HG03135 (cell line): Measurements from ENCODE around the gene TGIF2.

Experiments
- ATAC-seq: cut with Tn5 transposase; IDR thresholded peaks from one replicate; pipeline ENCODE4 v1.9.1; 2021; ENCODE audit warnings: mild to moderate bottlenecking, moderate library complexity; ENCODE audit not compliant: unreplicated experiment

TGIF2 gene

GRCh38 chr20:36574366-36575135 lies 1.2 kb downstream of the TGIF2 start:
- no peak for ATAC-seq

DNA sequence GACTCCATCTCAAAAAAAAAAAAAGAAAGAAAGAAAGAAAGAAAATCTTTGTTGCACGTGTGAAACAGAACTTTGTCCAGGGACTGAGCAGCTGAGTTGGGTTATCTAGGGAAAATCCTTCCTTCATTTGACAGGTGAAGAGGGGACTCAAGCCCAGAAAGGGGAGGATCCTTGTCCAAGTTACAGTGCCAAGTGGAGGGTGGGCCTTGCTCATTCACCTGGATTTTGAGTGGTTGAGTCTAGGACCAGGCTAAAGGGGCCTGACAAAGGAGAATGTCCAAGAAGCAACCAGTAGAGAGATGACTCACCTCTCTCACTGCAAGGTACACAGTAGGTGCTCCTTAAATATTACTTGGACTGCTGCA lies 2.7 kb downstream of the TGIF2 start:
- ATAC-seq, result no peak

GRCh38 chr20:36578356-36579041 lies 5.1 kb downstream of the TGIF2 start:
- no peak for ATAC-seq

DNA sequence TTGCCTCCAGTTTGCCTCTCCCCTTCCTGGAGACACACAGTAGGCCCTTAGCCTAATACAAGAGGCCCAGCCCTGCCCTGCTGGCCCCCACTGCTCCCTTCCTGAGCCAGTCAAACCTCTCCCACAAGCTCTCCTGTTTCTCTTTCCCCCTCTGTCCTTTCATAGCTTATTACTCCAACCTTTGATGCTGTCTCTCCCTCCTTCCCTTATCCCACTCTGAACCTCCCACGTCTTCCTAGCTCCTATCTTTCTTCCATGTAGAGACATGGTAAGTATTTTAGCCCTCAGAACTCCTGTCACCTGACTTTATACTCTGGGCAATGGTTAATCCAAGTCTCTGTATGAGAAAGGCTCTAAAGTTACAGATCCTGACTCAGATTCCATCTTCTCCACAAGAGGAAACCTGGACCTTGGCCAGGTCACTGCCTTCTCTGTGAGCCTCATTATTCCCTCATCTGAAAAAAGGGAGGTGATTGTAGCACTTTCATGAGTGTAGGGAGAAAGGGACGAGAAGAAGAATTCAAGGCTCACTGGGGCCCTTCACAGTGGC lies 6.7 kb downstream of the TGIF2 start:
- no peak for ATAC-seq

DNA sequence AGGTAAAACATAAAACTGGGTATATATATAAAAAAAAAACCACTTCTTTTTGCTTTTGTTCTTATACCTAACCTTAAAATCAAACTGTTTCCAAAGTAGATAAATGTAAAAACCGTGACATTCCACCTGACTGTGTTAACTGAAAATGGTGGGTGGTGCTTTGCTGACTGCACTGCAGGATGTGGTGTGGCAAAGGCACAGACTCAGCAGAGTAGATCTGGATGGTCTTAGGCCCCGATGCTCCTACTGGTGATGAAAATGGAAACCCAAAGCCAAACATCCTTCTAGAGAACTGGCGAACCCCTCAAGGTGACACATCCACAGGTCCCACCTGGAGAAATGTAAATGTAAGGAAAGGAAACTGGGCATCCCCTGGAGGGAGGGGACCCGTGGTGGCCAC lies 8.9 kb downstream of the TGIF2 start:
- ATAC-seq, result no peak

GRCh38 chr20:36582821-36583220 lies 9.4 kb downstream of the TGIF2 start:
- ATAC-seq, result no peak

DNA sequence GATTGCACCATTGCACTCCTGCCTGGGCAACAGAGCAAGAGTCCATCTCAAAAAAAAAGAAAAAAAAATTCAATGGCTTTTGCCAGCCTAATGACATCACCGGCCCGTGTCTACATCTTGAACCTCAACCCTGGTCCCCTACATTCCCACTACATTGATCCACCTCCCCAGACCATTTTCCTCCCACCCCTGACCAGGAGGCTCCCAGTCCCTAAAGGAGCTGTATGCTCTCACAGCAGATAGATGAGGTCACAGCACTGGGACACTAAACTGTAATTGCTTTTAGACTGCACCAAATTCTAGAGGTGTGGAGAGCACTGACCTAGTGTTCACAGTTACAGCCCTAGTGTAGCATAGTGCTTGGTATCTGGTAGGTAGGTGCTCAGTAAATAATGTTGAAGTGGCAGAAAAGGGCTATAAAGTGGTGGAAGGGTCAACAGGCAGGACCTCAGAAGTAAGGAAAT lies 10.7 kb downstream of the TGIF2 start:
- ATAC-seq, result no peak

DNA sequence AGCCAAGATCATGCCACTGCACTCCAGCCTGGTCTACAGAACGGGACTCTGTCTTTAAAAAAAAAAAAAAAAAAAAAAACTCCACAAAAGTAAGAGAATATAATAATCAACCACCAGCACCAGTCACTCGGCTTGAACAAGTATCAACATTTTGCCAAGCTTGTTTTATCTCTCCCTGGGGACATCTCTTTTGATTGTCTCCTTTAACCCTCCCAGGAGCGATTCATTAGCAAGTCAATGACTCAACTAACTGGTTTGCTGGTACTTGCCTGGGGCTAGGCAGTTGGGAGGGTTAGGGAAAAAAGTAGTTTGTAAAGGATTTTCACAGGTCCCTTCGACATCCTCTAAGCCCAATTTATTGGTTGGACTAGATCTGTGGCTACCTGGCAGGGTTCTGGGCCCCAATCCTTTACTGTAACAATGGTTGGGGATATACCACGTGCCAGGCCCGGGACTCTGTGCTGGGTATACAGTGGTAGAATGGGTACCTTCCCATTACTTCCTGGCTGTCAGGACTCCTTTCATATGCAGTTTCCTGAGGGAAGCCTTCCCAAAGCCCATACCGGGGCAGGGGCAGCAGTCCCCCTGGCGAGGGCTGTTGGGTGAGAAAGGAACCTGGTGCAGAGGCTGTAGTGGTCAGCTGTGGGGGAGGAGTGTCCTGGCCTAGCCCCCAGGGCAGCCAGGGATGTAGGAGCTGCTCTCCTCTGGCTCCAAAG lies 12.2 kb downstream of the TGIF2 start:
- no peak for ATAC-seq

DNA sequence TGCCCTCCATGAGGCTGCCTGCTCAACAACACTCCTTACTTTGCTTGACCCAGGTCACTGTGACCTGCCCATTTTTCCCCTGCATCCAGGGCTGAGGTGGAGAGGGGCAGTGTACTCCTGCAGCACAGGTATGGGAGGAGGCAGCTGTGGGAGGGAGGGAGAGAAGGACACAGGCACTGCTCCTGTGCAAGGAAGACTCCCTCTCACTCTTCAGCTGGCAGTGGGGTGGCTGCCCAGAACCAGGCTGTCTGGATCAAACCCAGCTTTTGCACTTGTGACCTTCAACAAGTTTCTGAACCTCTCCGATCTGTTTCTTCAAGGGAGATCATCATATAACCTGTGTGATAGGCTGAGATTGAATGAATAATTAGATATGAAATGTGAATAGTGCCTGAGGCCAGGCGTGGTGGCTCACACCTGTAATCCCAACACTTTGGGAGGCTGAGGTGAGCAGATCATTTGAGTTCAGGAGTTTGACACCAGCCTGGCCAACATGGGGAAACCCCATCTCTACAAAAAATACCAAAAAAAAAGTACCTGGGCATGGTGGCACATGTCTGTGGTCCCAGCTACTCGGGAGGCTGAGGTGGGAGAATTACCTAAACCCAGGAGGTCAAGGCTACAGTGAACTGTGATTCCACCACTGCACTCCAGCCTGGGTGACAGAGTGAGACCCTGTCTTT lies 14.1 kb downstream of the TGIF2 start:
- ATAC-seq, result no peak

GRCh38 chr20:36591281-36591680 lies 17.9 kb downstream of the TGIF2 start:
- no peak for ATAC-seq

DNA sequence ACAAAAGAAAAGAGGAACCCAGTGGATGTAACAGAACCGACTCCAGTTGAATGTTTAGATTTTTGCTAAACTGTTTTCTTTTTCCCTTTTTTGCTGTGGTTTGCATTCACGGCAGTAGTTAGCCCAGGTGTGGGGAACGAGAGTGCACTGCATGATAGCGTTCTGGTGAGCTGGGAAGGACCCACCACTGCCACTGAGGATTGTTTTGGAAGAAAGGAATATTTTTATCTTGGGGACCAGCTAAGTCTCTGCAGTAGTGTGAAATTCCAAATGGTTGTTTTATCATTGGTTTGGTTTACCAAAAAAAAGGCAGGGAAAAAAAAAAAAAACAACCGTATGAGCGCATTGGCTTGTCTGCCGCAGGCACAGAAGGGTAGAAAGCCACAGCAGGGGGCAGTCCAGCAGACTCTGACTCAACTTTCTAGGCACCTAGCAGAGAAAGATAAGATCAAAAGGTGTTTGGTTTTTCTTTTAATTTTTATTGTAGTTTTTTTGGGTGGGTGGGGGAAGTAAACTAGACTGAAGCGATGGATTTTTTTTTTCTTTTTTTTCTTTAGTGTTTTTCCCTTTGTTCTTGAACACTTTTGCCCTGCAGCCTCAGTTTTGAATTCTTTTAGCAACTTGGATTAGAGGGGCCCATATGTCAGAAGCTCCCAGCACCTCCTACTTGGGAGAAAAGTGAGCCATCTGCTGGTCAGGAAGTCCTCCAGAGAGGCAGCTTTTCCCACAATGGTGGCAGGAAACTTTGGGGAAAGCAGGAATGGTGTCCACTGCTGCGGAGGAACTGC lies 18.7 kb downstream of the TGIF2 start:
- no peak for ATAC-seq

DNA sequence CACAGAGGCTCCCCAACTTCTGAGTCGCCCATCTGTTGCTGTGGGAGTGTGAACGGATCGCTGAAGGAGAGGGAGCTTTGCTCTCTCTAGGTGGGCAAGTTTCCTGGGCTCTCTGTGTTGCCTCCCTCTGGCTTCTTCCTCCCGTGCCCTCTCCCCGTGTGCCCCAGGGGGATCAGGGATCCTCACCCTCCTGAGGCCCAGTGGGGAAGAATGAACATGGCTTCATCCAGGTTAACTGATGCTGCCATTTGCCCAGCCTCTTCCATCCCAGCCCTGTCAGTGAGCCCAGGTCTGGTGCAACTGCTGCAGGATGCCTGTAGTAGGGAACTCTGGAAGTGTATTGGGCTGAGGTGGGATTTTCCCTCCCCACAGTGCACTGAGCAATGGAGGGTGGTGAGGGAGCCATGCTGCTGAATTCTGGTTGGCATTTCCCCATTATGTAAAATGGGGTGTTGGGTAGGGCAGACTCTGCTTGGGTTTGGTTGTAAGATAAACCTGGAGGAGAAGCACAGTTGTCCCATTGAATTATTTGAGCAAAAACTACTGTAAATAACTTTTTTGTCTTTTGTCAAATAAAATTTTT lies 20.0 kb downstream of the TGIF2 start:
- ATAC-seq, result no peak

DNA sequence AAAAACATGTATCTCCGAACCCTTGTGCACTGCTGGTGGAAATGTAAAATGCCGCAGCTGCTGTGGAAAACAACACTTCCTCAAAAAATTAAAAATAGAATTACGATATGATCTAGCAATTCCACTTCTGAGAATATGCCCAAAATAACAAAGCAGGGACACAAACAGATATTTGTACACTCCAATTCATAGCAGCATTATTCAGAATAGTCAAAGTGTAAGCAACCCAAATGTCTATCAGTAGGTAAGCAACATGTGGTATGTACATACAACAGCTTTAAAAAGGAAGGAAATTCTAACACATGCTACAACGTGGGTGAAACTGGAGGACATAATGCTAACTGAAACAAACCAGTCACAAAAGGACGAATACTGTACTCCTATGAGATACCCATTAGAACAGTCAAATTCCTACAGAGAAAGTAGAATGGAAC lies 26.5 kb downstream of the TGIF2 start:
- no peak for ATAC-seq

DNA sequence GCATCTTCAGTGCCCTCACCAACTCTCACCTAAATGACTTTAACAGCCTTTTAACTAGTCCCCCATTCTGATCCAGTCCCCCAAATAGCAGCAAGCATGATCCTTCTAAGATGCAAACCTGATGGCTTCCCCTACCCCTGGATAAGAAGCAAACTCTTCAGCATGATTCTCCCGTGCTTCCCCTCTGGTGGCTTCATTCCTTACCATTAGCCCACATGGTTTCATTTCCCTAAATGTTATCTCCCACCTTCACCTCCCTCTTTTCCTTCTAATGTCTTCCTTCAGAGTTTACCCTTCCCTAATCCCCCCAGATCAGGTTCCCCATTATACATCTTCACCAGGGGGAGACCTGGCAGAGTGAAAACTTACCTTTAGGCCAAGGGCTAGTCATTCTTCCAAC lies 28.1 kb downstream of the TGIF2 start:
- no peak for ATAC-seq

DNA sequence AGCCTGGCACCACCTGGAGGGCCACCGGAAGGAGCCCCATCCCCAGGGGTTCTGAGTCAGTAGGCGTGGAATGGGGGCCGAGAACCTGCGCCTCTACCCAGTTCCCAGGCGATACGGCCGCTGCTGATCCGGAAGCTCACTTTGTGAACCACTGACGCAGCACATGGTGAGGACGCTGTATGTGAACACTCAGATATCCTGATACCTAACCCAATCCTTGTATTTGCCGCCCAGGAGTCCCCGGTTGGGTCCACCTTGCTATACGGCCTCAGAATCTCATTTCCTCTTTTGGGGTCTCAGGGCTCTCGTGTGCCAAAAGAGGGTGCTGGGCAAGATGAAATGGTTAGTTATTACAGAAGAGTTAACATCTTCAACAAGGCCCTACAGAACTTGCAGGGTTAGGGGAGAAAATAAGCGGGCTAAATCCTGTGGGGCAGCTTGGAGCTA lies 31.6 kb downstream of the TGIF2 start:
- ATAC-seq, result peak; percentile 38

GRCh38 chr20:36605399-36606157 lies 32.2 kb downstream of the TGIF2 start, which contains the start of gene RAB5IF:
RAB5IF (plus strand) TSS chr20:36605779; CDS start chr20:36605952, 173 bp downstream.
- ATAC-seq, result peak; percentile 83

DNA sequence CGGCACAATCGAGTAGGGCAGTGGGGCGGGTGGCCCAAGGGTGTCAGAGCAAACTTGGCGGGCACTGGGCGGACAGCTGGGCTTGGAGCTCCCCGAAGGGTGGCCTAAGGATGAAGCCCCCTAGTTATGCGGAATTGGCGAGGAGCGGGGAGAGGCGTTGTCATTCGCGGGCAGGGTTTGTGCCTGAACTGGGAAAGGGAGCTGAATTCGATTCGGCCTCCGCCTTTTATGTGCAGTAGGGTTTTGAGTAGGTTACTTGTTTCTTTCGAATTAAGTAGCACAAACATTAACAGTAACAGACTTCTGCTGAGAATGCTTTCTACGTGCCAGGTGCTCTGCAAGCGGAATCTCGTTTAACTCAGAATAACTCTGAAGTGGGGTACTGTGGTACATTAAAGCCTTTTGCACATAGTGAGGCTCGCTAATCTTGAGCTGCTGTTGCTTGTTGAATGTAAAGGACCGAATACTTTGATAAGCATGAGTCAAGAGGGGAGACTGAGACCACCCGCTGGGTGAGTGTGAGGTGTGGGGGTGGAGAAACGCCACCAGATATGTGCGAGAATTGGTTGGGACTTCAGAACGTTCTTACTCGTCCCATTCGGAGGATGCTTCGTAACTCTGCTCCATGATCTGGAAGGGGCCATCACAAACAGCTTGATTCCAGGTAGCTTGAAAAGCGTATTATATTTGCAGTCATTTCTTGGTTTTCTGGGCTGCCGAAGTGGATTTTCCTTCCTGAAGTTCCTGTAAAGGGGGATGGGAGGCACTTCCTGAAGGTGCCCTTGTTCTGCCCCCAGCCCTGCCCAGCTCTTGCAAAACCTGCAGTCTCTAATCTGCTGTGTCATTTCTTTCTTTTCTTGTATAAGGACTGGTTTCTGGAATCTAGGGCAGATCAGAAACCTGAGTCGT lies 33.0 kb downstream of the TGIF2 start:
- peak; percentile 16 for ATAC-seq
